ENCODE measurements around the gene ALDH3A1.

The ALDH3A1 gene

DNA sequence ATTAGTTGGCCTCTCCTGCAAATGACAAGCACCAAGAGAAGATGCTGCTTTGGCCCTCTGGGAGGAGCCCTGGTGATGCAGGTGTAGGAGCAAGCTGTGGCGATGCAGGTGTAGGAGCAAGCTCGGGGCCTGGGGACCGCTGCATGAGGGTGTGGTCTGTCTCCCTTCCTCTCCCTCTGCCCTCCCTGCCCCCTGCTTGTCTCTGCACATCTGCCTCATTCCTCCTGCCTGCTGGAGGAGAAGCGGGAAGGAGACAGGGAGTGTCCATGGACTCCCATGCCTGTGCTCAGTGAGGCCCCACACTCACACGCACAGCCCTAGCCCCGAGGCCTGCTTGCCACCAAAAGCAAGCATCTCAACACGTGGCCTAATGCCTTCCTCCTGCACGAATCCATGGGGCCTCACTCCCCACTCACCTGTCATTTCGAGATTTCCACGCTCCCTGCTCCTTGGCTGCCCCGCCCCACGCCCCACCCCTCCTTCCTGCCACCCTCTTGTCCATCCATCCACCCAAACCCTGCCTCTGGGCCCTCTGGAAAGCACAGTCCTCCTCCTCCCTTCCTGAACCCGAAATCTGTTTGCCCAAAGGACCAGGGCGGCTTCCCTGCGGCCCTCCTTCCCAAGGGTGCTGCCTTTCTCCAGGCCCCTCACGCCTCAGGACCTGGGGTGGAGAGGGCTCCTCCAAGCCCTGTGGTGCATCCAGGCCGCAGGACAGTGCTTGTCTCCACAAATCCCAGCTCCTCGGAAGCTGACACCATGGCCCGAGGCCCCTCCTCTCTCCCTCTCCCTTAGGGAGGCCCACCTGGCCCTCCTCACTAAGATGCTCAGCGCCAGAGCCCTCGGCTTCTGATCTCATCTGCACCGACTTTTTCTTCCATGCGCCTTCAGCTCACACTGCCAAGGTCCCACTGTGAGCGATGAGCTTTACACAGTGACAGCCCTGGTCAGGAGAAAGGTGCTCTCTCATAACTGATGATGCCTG, 11.8 kb upstream of the ALDH3A1 start:
- Histone ChIP-seq H3K36me3 (ENCODE audit: control insufficient read depth, insufficient read depth, low read length) (no peaks in the 10 kb centered on the region), H3K4me1 (ENCODE audit: control insufficient read depth, insufficient read depth, low read length) (no peaks in the 10 kb centered on the region), H3K4me3 (ENCODE audit: low read length) (no peak overlapping the region), H3K27ac (ENCODE audit: low read length) (no peak overlapping the region), H3K27me3 (ENCODE audit: control insufficient read depth, insufficient read depth, low read length) (no peaks in the 10 kb centered on the region), H3K9me3 (ENCODE audit: control insufficient read depth, insufficient read depth, low read length) (no peaks in the 10 kb centered on the region)
- WGBS (ENCODE audit: insufficient coverage, insufficient read length), result no CpG with 5 or more reads among the region's 24 CpGs
- no peak for DNase-seq (ENCODE audit: low read depth, low spot score)

DNA sequence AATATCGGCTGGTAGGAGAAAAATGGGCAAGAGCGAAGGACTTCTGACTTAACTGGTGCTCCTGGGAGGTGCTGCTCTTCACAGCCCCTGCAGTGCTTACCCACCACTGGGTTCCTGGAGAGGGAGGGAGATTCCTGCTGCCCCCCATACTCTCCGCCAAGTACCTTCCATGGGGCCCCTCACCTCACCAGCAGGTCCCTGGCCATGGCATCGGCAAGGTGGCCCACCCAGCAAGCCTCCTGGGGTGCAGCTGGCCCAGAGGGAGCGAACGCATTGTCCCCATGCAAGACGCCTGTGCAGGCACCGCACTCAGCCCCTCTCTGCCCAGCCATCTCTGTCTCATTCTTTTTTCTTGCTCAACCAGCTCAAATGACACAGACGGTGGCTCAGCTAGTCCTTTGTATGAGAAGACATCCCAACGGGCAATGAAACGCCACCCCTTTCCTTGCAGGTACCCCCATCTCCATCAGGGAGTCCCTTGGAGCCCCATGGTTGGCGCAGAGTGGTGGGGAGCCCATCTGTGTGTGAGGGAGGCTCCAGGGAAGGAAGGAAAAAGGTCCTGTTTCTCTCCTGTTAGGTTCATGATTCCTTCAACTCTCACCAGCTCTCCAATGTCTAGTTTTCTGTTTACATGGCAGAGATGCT, 9.6 kb upstream of the ALDH3A1 start:
- no peak for DNase-seq (ENCODE audit: low read depth, low spot score)
- Histone ChIP-seq H3K4me1 (ENCODE audit: control insufficient read depth, insufficient read depth, low read length) (peaks cover 2% of the 10 kb centered on the region; the same call in 1 of the 2 replicates), H3K9me3 (ENCODE audit: control insufficient read depth, insufficient read depth, low read length) (no peaks in the 10 kb centered on the region), H3K36me3 (ENCODE audit: control insufficient read depth, insufficient read depth, low read length) (no peaks in the 10 kb centered on the region), H3K27me3 (ENCODE audit: control insufficient read depth, insufficient read depth, low read length) (no peaks in the 10 kb centered on the region), H3K4me3 (ENCODE audit: low read length) (no peak overlapping the region), H3K27ac (ENCODE audit: low read length) (no peak overlapping the region)
- no CpG with 5 or more reads among the region's 12 CpGs for WGBS (ENCODE audit: insufficient coverage, insufficient read length)

- Histone ChIP-seq H3K4me1 (ENCODE audit: control insufficient read depth, insufficient read depth, low read length) (peaks cover 2% of the 10 kb centered on the region; the same call in 1 of the 2 replicates), H3K9me3 (ENCODE audit: control insufficient read depth, insufficient read depth, low read length) (no peaks in the 10 kb centered on the region), H3K4me3 (ENCODE audit: low read length) (no peak overlapping the region), H3K27me3 (ENCODE audit: control insufficient read depth, insufficient read depth, low read length) (no peaks in the 10 kb centered on the region), H3K36me3 (ENCODE audit: control insufficient read depth, insufficient read depth, low read length) (no peaks in the 10 kb centered on the region), H3K27ac (ENCODE audit: low read length) (no peak overlapping the region)
- no peak for DNase-seq (ENCODE audit: low read depth, low spot score)
- WGBS (ENCODE audit: insufficient coverage, insufficient read length), result no CpG with 5 or more reads among the region's 10 CpGs
Measured at GRCh38 chr17:19756546-19756945, 8.4 kb upstream of the ALDH3A1 start.

DNA sequence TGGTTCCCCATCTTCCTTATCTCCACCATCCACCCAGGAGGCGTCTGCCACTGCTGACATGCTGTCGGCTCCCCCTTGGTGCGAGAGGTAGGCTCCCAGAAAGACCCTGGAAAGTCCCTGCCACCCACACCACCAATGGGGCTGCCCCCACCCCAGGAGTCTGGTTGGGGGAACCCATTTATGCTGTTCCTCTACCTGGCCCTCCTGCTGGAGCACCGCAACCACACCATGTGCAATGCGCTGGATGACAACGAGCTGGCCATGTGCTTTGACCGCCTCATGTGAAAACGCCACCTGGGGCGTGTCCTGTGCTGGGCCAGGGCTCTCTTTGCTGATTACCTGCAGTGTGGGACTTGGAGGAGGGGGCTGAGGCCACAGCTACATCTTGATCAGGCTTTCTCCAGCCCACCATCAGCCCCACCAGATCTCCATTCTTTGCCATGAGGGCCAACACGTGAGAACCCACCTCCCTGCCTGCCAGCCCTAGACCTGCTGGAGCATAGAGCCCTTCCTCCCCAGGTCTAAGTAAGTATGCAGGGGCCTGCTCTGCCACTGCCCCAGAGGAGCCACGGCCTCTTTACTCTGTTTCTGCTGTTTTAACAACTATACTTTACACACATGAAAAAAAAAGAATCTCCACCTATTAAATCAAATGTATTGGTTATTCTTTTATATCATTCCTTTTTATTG, 7.9 kb upstream of the ALDH3A1 start:
- Histone ChIP-seq H3K36me3 (ENCODE audit: control insufficient read depth, insufficient read depth, low read length) (no peaks in the 10 kb centered on the region), H3K27ac (ENCODE audit: low read length) (no peak overlapping the region), H3K9me3 (ENCODE audit: control insufficient read depth, insufficient read depth, low read length) (no peaks in the 10 kb centered on the region), H3K27me3 (ENCODE audit: control insufficient read depth, insufficient read depth, low read length) (no peaks in the 10 kb centered on the region), H3K4me3 (ENCODE audit: low read length) (no peak overlapping the region), H3K4me1 (ENCODE audit: control insufficient read depth, insufficient read depth, low read length) (peaks cover 2% of the 10 kb centered on the region; the same call in 1 of the 2 replicates)
- DNase-seq (ENCODE audit: low read depth, low spot score), result no peak
- no CpG with 5 or more reads among the region's 11 CpGs for WGBS (ENCODE audit: insufficient coverage, insufficient read length)

- Histone ChIP-seq H3K9me3 (ENCODE audit: control insufficient read depth, insufficient read depth, low read length) (no peaks in the 10 kb centered on the region), H3K4me3 (ENCODE audit: low read length) (no peak overlapping the region), H3K27ac (ENCODE audit: low read length) (no peak overlapping the region), H3K36me3 (ENCODE audit: control insufficient read depth, insufficient read depth, low read length) (no peaks in the 10 kb centered on the region), H3K27me3 (ENCODE audit: control insufficient read depth, insufficient read depth, low read length) (no peaks in the 10 kb centered on the region), H3K4me1 (ENCODE audit: control insufficient read depth, insufficient read depth, low read length) (peaks cover 2% of the 10 kb centered on the region; the same call in 1 of the 2 replicates)
- DNase-seq (ENCODE audit: low read depth, low spot score), result no peak
- WGBS (ENCODE audit: insufficient coverage, insufficient read length), result no CpG with 5 or more reads among the region's 6 CpGs
Measured at GRCh38 chr17:19755392-19755791, 7.3 kb upstream of the ALDH3A1 start.

DNA sequence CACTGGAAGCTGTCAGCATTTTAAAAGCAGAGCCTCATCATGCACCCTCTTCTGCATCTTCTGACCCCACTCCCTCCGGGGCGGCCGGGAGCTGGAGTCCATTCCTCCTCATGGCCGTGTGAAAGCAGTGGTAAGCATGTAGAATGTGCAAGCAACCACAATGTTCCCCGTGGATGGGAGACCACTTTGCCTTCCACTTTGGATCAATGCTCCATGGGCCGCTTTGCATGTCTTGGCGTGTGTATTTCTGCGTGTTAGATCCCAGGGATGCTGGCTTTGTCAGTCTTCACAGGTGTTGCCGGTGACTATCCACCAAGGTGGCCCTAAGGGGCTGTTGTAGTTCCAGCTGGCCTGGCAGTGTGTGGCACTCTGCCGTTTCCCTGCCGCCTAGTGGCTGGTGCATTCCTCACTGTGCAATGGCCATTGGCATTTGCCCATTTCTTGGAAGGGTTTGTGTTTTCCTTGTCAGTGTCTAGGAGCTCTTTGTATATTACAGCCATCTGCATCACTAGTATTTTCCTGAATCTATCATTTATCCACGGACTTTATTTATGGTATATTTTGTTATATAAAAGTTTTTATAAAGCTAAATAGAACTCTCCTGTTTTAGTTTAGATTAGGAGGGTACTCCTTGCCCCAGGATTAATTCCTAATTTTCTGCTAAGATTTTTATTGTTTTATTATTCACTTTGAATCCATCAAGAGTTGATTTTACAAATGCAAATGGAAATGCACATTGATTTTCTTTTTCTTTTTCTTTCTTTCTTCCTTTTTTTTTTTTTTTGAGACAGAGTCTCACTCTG, 5.8 kb upstream of the ALDH3A1 start:
- no CpG with 5 or more reads among the region's 12 CpGs for WGBS (ENCODE audit: insufficient coverage, insufficient read length)
- Histone ChIP-seq H3K9me3 (ENCODE audit: control insufficient read depth, insufficient read depth, low read length) (no peaks in the 10 kb centered on the region), H3K4me1 (ENCODE audit: control insufficient read depth, insufficient read depth, low read length) (peaks cover 2% of the 10 kb centered on the region; the same call in 1 of the 2 replicates), H3K27ac (ENCODE audit: low read length) (no peak overlapping the region), H3K27me3 (ENCODE audit: control insufficient read depth, insufficient read depth, low read length) (no peaks in the 10 kb centered on the region), H3K4me3 (ENCODE audit: low read length) (no peak overlapping the region), H3K36me3 (ENCODE audit: control insufficient read depth, insufficient read depth, low read length) (no peaks in the 10 kb centered on the region)
- no peak for DNase-seq (ENCODE audit: low read depth, low spot score)

DNA sequence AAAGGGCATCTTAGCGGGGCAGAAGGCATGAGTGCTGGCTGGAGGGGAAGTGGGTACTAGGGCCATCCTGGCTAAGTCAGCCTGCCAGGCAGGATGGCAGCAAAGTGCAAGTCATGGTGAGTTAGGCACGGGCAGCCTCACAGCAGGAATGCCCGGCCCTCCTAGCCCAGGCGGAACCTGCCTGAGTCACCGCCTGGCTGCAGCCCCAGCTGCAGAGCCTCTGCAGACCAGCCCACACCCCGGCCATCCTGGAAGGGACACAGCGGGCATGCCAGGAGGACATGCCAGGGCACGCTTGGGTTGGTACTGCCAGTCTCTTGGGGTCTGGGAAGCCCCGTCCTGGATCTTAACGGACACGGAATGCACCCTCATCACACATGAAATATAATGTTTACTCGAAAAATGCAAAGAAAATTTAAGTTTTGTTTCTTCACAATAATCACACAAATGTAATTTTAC, 5.0 kb upstream of the ALDH3A1 start:
- Histone ChIP-seq H3K9me3 (ENCODE audit: control insufficient read depth, insufficient read depth, low read length) (no peaks in the 10 kb centered on the region), H3K27me3 (ENCODE audit: control insufficient read depth, insufficient read depth, low read length) (no peaks in the 10 kb centered on the region), H3K36me3 (ENCODE audit: control insufficient read depth, insufficient read depth, low read length) (no peaks in the 10 kb centered on the region), H3K4me3 (ENCODE audit: low read length) (no peak overlapping the region), H3K27ac (ENCODE audit: low read length) (no peak overlapping the region), H3K4me1 (ENCODE audit: control insufficient read depth, insufficient read depth, low read length) (peaks cover 2% of the 10 kb centered on the region; the same call in 1 of the 2 replicates)
- WGBS (ENCODE audit: insufficient coverage, insufficient read length), result no CpG with 5 or more reads among the region's 12 CpGs
- no peak for DNase-seq (ENCODE audit: low read depth, low spot score)

DNA sequence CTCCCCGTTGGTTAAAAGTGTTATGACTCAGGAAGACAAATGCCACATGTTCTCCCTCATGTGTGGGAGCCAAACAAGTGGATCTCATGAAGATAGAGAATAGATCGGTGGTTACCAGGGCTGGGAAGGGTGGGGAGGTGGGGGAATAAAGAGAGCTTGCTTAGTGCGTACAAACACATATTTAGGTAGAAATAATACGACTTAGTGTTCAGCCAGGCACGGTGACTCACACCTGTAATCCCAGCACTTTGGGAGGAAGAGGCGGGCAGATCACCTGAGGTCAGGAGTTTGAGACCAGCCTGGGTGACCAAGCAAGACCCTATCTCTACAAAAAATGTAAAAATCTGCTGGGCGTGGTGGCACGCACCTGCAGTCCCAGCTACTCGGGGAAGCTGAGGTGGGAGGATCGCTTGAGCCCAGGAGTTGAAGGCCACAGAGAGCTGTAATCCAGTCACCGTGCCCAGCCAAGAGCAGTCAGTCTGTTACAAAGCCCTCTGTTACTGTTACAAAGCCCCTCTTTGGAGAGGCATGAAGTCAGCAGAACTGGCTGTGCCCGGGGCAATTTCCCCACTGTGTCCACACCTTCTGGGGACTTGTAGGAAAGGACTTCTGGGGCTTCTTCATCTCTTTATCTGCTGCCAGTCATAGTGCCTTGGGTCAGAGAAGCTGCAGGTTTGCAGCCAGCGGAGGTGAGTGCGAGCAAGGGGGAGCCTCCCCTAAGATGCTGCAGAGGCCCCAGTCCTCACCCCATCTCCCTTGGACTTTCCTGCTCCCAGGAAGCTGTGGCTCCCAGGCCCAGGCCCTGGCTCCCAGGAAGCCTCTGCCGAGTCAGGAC, 4.3 kb upstream of the ALDH3A1 start:
- Histone ChIP-seq H3K27me3 (ENCODE audit: control insufficient read depth, insufficient read depth, low read length) (no peaks in the 10 kb centered on the region), H3K27ac (ENCODE audit: low read length) (no peak overlapping the region), H3K9me3 (ENCODE audit: control insufficient read depth, insufficient read depth, low read length) (no peaks in the 10 kb centered on the region), H3K36me3 (ENCODE audit: control insufficient read depth, insufficient read depth, low read length) (no peaks in the 10 kb centered on the region), H3K4me3 (ENCODE audit: low read length) (no peak overlapping the region), H3K4me1 (ENCODE audit: control insufficient read depth, insufficient read depth, low read length) (peaks cover 2% of the 10 kb centered on the region; the same call in 1 of the 2 replicates)
- no peak for DNase-seq (ENCODE audit: low read depth, low spot score)
- no CpG with 5 or more reads among the region's 15 CpGs for WGBS (ENCODE audit: insufficient coverage, insufficient read length)

- no peak for DNase-seq (ENCODE audit: low read depth, low spot score)
- Histone ChIP-seq H3K9me3 (ENCODE audit: control insufficient read depth, insufficient read depth, low read length) (no peaks in the 10 kb centered on the region), H3K27ac (ENCODE audit: low read length) (no peak overlapping the region), H3K27me3 (ENCODE audit: control insufficient read depth, insufficient read depth, low read length) (no peaks in the 10 kb centered on the region), H3K36me3 (ENCODE audit: control insufficient read depth, insufficient read depth, low read length) (no peaks in the 10 kb centered on the region), H3K4me1 (ENCODE audit: control insufficient read depth, insufficient read depth, low read length) (peaks cover 2% of the 10 kb centered on the region; the same call in 1 of the 2 replicates), H3K4me3 (ENCODE audit: low read length) (no peak overlapping the region)
- WGBS (ENCODE audit: insufficient coverage, insufficient read length), result no CpG with 5 or more reads among the region's 3 CpGs
Measured at GRCh38 chr17:19750835-19751234, 2.7 kb upstream of the ALDH3A1 start.

Data from iPS DF 6.9 (cell line).